HL-60/S4 treated with retinoic acid at 250 ng/mL for 4 days and 3 days (cell line): ENCODE measurements around the gene CEP68.

ENCODE experiments used
- in situ Hi-C: fragments of 300-500 bp; cut with MboI; formaldehyde crosslinking; loops from 2 replicates; pipeline ENCODE4 v1.7.0; 2022; ENCODE audit warnings: low sequenced_read_pairs

CEP68 gene

DNA sequence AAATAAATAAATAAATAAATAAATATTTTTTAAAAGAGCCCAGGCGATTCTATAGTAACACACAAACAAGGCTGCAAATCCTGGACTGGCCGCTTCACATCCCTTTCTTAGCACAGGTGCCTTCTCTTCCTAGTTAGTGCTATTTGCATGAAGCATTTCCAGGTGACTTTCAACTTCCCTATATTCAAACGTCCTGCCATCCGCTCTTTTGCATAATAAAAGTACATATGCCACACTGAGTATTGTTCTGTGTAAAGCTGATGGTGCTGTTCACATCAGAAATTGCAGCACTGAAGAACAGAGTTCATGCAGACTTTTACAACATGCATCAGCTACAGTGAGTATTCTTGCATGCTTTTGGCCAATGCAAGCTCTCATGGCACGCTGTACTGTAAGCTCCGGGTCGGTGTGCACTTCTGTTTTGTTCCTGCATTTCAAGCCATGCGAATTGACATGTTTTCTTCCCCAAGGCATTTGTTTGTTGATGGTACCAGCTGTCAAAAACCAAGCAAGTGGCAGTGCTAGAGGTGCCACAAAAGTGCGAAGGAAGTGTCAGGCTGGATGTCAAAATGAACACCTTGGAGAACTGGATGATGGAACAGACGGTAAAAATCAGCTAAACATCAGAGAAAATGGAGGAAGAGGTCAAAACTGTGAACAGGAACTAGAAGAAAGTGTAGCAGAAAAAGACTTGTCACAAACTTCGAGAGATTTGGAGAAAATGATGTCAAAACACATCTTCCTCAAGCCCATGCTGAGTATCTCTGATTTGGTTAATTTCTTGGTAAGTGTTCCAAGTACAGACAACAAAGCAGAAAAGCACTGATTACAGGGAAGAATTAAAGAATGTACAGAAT lies 25.5 kb upstream of the CEP68 start:
- in situ Hi-C loops = loop anchor here (25.0 kb wide), 1 partner anchor 393 kb away; no protein-coding TSS in a partner anchor

- in situ Hi-C loops = loop anchor here (25.0 kb wide), 1 partner anchor 394 kb away; no protein-coding TSS in a partner anchor
Observed at GRCh38 chr2:65031341-65032018, 24.7 kb upstream of the CEP68 start.

DNA sequence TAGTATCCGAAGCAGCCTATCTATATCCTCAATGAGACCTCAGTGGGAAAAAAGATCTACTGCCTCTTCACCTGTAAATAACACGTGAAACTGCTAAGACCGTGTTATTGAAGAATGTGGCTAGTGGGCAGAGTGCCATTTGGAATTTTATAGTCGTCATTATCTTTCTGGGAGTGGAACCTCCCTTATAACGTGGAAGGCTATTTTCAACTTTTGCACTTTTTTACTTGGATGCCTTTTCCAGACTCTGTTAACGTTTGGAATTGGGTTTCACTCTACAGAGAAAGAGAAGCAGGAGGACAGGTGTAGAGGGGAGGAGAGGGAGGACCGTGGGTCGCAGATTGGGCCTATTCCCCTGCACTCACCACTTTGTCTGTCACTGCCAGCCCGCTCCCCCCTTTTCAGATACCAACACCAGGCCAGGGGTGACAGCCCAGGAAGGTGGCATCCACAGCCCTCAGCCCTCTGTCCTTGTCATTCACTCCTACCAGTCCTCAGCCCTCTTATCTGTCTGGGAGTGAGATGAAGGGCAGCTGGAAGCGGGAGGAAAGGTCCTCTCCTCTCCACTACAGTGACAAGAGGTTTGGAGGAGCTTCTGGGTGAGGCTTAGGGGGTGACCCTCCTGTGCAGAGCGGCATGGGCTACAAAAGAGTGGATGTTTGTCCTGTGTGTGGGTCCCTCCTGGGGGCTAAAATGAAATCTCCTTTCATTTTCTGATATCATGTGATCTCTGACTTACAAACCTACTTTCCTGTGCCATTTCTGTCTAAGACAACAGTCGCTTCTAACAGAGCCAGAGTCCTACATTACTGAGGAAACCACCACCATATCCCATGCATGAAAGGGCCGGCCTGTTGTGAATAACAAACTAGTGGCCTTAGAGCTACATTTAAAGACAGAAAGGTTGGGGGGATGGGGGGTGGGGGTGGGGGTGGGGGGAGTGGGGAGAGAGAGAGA lies 23.9 kb upstream of the CEP68 start:
- in situ Hi-C loops = loop anchor here (25.0 kb wide), 1 partner anchor 395 kb away; no protein-coding TSS in a partner anchor

GRCh38 chr2:65033178-65033577 lies 23.0 kb upstream of the CEP68 start:
- in situ Hi-C loops = loop anchor here (25.0 kb wide), 1 partner anchor 396 kb away; no protein-coding TSS in a partner anchor

DNA sequence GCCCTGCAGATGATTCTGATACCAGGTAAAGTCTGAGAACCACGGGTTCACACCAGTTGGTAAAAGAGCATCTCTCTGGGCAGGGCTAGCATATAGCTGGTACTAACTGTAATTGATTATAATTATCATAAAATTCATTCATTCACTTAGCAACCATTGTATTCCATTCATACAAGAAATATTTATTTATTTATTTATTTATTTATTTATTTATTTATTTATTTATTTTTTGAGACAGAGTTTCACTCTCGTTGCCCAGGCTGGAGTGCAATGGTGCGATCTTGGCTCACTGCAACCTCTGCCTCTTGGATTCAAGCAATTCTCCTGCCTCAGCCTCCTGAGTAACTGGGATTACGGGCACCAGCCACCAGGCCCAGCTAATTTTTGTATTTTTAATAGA lies 22.5 kb upstream of the CEP68 start:
- in situ Hi-C loops = loop anchor here (25.0 kb wide), 1 partner anchor 396 kb away; no protein-coding TSS in a partner anchor

DNA sequence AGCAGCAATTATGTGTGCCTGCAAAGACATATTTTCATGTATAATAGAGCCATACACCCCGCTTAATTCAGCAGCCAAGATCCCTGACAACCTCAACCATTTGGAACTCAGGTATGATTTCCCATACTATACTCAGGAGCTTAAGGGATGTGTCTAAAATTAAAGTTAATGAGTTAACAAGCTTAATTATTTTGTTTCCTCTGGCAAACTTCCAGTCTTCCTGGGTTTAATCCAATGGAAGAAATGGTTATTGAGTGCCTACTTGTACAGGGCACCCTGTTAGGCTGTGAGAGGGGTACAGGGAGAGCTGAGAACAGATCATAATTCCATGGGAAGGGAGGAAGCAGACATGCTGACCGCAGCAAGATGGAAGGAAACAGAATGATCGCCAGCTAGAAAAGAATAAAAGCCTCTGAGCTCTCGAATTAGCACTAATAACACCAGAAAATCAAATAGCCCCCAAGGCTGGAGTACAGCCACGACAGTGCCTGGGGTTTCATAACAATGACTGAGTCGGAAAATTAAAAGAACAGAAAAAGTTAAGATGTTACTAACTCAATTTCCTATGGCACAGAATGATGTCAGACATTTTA lies 20.8 kb upstream of the CEP68 start:
- in situ Hi-C loops = loop anchor here (25.0 kb wide), 1 partner anchor 398 kb away; no protein-coding TSS in a partner anchor

DNA sequence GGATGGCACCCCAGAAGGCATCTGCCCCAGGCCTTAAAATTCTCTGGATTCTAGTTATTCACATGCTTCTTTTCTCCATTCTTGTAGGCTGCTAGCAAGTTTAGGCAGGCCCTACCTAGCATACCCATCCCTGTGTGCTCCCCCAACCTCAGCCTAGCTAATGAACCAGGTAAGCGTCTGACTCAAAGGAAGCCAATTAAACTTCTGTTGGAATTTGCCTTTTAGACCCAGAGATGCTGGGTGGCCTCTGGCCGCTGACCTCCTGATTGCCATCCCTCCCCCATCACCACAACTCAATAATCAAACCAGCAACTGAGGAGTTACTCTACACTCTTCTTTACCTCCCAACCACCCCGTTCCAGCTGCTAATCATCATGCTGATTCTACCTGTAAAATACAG lies 19.0 kb upstream of the CEP68 start:
- in situ Hi-C loops = loop anchor here (25.0 kb wide), 1 partner anchor 400 kb away; no protein-coding TSS in a partner anchor

- in situ Hi-C loops = loop anchor here (5.0 to 25.0 kb wide), 2 partner anchors 122 to 402 kb away; no protein-coding TSS in a partner anchor
Observed at GRCh38 chr2:65039640-65040039, 16.6 kb upstream of the CEP68 start.

DNA sequence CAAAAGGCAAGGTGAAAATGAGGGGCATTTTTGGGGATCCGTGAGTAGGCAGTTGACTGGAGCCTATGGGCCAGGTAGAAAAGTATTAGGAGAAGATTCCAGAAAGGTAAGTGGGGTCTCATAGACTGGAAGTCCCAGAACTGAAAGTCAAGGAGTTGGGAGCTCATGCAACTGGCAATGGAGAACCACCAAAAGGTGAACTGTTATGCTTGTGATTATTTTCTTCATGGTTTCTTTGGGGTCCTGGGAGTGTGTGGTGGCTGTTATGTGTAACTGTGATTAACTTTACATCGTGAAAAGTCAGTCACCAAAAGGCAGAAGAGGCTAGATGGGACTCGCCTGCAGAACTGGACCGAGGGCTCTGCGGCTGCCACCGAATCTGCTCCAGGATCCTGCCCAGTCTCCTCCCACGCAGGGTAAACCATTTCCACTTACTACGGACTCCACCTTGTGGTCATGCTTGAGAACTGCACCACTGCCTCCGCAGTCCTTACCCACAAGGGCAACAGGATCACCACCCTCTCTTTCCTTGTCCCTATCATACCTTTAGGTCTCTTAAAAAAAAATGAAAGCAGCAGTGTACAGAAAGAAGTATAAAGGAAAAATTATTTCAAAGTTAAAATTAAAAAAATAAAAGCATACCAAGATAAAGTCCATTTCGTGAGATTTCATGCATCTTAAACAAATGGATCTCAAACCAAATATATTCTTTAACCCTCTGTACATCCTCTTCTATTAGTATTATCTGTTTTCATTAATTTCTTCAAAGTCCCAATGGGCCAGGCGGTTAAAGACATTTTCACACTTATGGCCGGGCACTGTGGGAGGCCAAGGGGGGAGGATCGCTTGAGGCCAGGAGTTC lies 15.6 kb upstream of the CEP68 start:
- in situ Hi-C loops = loop anchor here (5.0 to 25.0 kb wide), 2 partner anchors 123 to 403 kb away; no protein-coding TSS in a partner anchor

GRCh38 chr2:65043001-65043400 lies 13.2 kb upstream of the CEP68 start:
- in situ Hi-C loops = loop anchor here (5.0 to 25.0 kb wide), 2 partner anchors 126 to 406 kb away; no protein-coding TSS in a partner anchor

DNA sequence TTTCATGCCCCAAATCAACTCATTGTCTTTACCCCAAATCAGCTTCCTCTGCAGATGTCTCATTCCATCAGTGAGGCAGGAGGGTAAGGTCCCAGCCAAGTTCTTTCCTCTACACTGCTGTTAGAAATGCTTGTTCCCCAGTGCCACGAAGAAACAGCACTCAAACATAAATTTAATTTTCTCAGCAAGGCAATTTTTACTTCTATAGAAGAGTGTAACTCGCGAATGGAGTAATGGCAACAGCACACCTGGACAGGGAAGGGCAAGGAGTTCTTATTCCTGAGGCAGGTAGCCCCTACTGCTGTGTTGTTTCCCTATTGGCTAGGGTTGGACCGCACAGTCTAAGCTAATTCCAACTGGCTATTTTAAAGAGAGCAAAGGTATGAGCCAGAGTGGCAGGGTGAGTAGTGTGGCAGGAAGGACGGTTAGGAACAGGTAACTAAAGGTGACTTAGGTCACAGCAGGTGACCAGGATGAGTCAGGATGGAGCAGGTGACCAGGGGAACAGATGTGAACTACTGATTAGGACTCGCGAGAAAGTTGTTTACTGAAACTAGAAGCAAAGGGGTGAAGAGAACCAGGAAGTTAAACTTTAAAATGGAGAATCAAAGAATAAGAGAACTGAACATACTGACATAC lies 12.0 kb upstream of the CEP68 start:
- in situ Hi-C loops = loop anchor here (5.0 to 25.0 kb wide), 2 partner anchors 127 to 407 kb away; no protein-coding TSS in a partner anchor

- in situ Hi-C loops = loop anchor here (25.0 kb wide), 1 partner anchor 408 kb away; no protein-coding TSS in a partner anchor
Observed at GRCh38 chr2:65045651-65046050, 10.6 kb upstream of the CEP68 start.

GRCh38 chr2:65046633-65047407 lies 9.4 kb upstream of the CEP68 start:
- in situ Hi-C loops = loop anchor here (25.0 kb wide), 1 partner anchor 410 kb away; no protein-coding TSS in a partner anchor

DNA sequence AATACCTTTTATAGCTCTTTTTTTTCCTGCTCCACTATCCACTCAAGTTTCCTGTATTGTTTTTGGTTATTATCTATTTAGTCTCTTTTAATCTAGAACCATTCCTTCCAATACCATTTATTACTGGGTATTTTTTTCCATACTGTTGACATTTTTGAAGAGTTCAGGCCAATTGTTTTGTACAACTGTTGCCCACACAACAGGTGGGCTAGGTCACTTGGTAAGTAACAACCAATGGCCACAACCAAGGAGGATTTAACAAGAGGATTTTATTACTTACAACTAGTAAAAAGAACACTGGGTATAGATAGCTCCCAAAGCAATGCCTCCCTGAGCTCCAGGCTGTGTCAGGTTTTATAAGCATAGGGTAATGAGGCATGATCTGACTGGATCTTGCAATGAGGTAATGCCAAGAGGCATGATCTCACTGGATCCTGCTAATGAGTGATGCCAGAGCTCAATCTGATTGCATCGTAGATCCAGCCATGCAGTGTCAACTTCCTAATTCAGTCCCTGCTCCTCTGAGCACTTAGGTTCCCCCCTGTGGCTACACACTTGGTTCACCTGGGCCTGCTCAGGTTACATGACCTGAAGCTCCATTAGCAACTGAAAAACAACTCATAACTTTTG lies 7.1 kb upstream of the CEP68 start:
- in situ Hi-C loops = loop anchor here (25.0 kb wide), 1 partner anchor 412 kb away; no protein-coding TSS in a partner anchor

DNA sequence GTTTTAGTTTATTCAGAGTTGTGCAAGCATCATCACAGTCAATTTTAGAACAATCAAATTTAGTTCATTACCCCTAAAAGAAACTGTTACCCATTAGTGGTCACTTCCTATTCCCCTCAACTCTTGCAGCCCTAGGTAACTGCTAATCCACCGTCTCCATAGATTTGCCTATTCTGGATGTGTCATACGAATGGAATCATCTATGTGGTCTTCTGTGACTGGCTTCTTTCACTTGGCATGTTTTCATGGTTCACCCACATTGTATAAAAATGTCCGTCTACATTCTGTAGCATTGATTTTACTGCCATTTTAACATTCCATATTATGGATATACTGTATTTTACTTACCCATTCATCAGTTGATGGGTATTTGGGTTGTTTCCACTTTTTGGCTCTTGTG lies 5.3 kb upstream of the CEP68 start:
- in situ Hi-C loops = loop anchor here (25.0 kb wide), 1 partner anchor 511 kb away; no protein-coding TSS in a partner anchor

- in situ Hi-C loops = loop anchor here (25.0 kb wide), 1 partner anchor 509 kb away; no protein-coding TSS in a partner anchor
Observed at GRCh38 chr2:65053199-65053598, 3.0 kb upstream of the CEP68 start.
